GM12878 (cell line): ENCODE data around the gene C5AR2. TPM values are rescaled to one million over a fixed set of nuclear protein-coding genes. Genes with fewer than 3 reads are reported as not detected.

Experiments
- ATAC-seq: fragments of 200-7000 bp; cut with Tn5 transposase; 3 replicates; pipeline ENCODE4 v1.9.1; 2020; ENCODE audit warnings: mild to moderate bottlenecking, moderate library complexity
- BruUV-seq: library from RNA; stranded (reverse); fragments of 400-500 nt; replicated peaks from 2 replicates; lab custom pipeline; 2021; lab: Mats Ljungman, UMichigan
- CTCF ChIA-PET: fragments of 300-600 bp; sonication (Branson Sonifier 250); formaldehyde crosslinking; extraction: SDS; loops from one replicate; lab custom pipeline; 2021; ENCODE audit warnings: inconsistent platforms; lab: Yijun Ruan, JAX
- POLR2A ChIA-PET: fragments of 350-600 bp; formaldehyde crosslinking; extraction: SDS; loops from one replicate; lab custom pipeline; 2021; ENCODE audit warnings: inconsistent platforms; lab: Charles Lee
- RAD21 ChIA-PET: fragments of 300-600 bp; sonication (Branson Sonifier 250); formaldehyde crosslinking; loops from one replicate; lab custom pipeline; 2023; ENCODE audit warnings: antibody characterized with exemption; ENCODE audit not compliant: unreplicated experiment; lab: Charles Lee
- SMC1A ChIA-PET: fragments of 300-600 bp; sonication (Branson Sonifier 250); formaldehyde crosslinking; loops from one replicate; lab custom pipeline; 2023; ENCODE audit not compliant: unreplicated experiment, uncharacterized antibody; lab: Charles Lee
- DNase-seq: peaks from one replicate; pipeline ENCODE4 v3.0.0-alpha.2; 2011; ENCODE audit warnings: low read depth, low spot score
- FAIRE-seq: peaks from 3 replicates; lab custom pipeline; 2011; peaks lifted over from hg19 to GRCh38; lab: Jason Lieb, UNC
- H2AFZ ChIP-seq: 2 replicates; pipeline ENCODE4 v1.6.0; 2011; ENCODE audit warnings: low read depth, low read length, control low read depth; ENCODE audit not compliant: control insufficient read depth
- H3K27ac ChIP-seq: 2 replicates; pipeline ENCODE4 v1.5.1; 2011; ENCODE audit warnings: control low read depth; ENCODE audit not compliant: control insufficient read depth, insufficient read depth
- H3K27me3 ChIP-seq, 2 experiments: replicated peaks in 1 of 2; 2 replicates each; pipeline versions ENCODE4 v1.6.0 to v1.6.1; 2011; ENCODE audit warnings: low read length in 1 of 2; ENCODE audit not compliant: control insufficient read depth in 2 of 2, insufficient read depth in 2 of 2
- H3K36me3 ChIP-seq, 2 experiments: 2 replicates each; pipeline ENCODE4 v1.5.1; 2011; ENCODE audit warnings: low read length in 1 of 2; ENCODE audit not compliant: control insufficient read depth in 2 of 2, insufficient read depth in 2 of 2
- H3K4me1 ChIP-seq: 2 replicates; pipeline ENCODE4 v1.6.1; 2011; ENCODE audit warnings: mild to moderate bottlenecking, low read length, moderate library complexity, mixed read lengths; ENCODE audit not compliant: control insufficient read depth, insufficient read depth
- H3K4me2 ChIP-seq: 2 replicates; pipeline ENCODE4 v1.6.0; 2011; ENCODE audit warnings: control low read depth; ENCODE audit not compliant: control insufficient read depth, insufficient read depth
- H3K4me3 ChIP-seq: fragments of 200-600 bp; sonication (generic); 2 replicates; pipeline ENCODE4 v1.5.1; 2016
- H3K79me2 ChIP-seq: 2 replicates; pipeline ENCODE4 v1.6.0; 2011; ENCODE audit warnings: low read length; ENCODE audit not compliant: control insufficient read depth, insufficient read depth
- H3K9ac ChIP-seq: 2 replicates; pipeline ENCODE4 v1.8.0; 2011; ENCODE audit warnings: low read length, control low read depth, mixed read lengths; ENCODE audit not compliant: control insufficient read depth, insufficient read depth
- H3K9me3 ChIP-seq: replicated peaks from 3 replicates; pipeline ENCODE4 v1.5.1; 2011; ENCODE audit warnings: mild to moderate bottlenecking, low read length; ENCODE audit not compliant: control insufficient read depth, insufficient read depth
- H4K20me1 ChIP-seq: 2 replicates; pipeline ENCODE4 v1.6.0; 2011; ENCODE audit not compliant: control insufficient read depth, insufficient read depth
- CBFB ChIP-seq: IDR thresholded peaks from 2 replicates; pipeline ENCODE4 v1.6.1; 2016; ENCODE audit warnings: antibody characterized with exemption, low read depth
- IKZF1 ChIP-seq: fragments of 450-650 bp; conservative IDR thresholded peaks from 2 replicates; pipeline ENCODE4 v1.6.1; 2017; ENCODE audit warnings: antibody characterized with exemption, mild to moderate bottlenecking
- REST ChIP-seq: IDR thresholded peaks from 2 replicates; pipeline ENCODE4 v1.6.1; 2012; ENCODE audit warnings: mild to moderate bottlenecking, low read depth, low read length
- SP1 ChIP-seq: IDR thresholded peaks from one replicate; pipeline ENCODE4 v1.6.1; 2011; ENCODE audit warnings: low read depth, low read length
- STAT1 ChIP-seq: fragments of 450-650 bp; conservative IDR thresholded peaks from 2 replicates; pipeline ENCODE4 v1.6.1; 2014; ENCODE audit warnings: antibody characterized with exemption, mild to moderate bottlenecking
- TCF7 ChIP-seq: IDR thresholded peaks from 2 replicates; pipeline ENCODE4 v1.6.1; 2014; ENCODE audit warnings: antibody characterized with exemption, borderline replicate concordance
- ZBED1 ChIP-seq: IDR thresholded peaks from 2 replicates; pipeline ENCODE4 v1.6.1; 2016; ENCODE audit warnings: borderline replicate concordance
- ZNF24 ChIP-seq: fragments of 450-650 bp; IDR thresholded peaks from 2 replicates; pipeline ENCODE4 v1.6.1; 2017; ENCODE audit warnings: antibody characterized with exemption, mild to moderate bottlenecking
- ZNF592 ChIP-seq: fragments of 450-650 bp; IDR thresholded peaks from 2 replicates; pipeline ENCODE4 v1.6.1; 2017; ENCODE audit warnings: mild to moderate bottlenecking, moderate library complexity
- WGBS: methylation state at CpG from one replicate; pipeline ENCODE4 v1.1.6; 2016; ENCODE audit warnings: low lambda C conversion rate; ENCODE audit not compliant: insufficient replicate concordance, insufficient coverage; ENCODE audit errors: missing lambda C conversion rate; 5-methylcytosine and 5-hydroxymethylcytosine counted together
- in situ Hi-C: fragments of 300-500 bp; cut with MboI; formaldehyde crosslinking; loops from 9 replicates; pipeline ENCODE4 v1.14.3; 2018; ENCODE audit warnings: mixed read lengths
- intact Hi-C: fragments of 100-400 bp; cut with micrococcal nuclease; formaldehyde crosslinking; loops from one replicate; pipeline ENCODE4 v1.14.2; 2022; ENCODE audit not compliant: unreplicated experiment
- polyA plus RNA-seq, 11 experiments: library from polyadenylated mRNA; depleted of rRNA in 4 of 11; unstranded in 6 of 11; stranded (reverse) in 5 of 11; fragments of >200 nt; fragmentation: Nextera tagmentation in 4 of 11; fragmentation: Illumina TruSeq in 1 of 11; extraction: Ambion mirVana in 4 of 11; extraction: Trizol in 1 of 11; gene quantifications; 1 replicate in 1 of 11; 2 replicates in 10 of 11; pipeline versions ENCODE4 v1.2.1 to v1.2.3, GENCODE V29; 2011 to 2016; ENCODE audit warnings: inconsistent platforms in 2 of 11, missing spikeins in 2 of 11, low read depth in 1 of 11
- total RNA-seq, 4 experiments: library from RNA; depleted of rRNA in 3 of 4; stranded (reverse); fragments of >200 nt in 3 of 4; fragmentation: Illumina TruSeq in 1 of 4; extraction: Trizol in 1 of 4; gene quantifications; 2 replicates each; pipeline versions ENCODE4 v1.2.1 to v1.2.3, GENCODE V29; 2013 to 2021

C5AR2 gene
- total and polyA plus RNA-seq, 10 of the 15 experiments (the other 5 are each of a cell fraction or from before 2014, with no cell fraction given): 0.01 TPM; not detected in 9

GRCh38 chr19:47375694-47376588 is 44.0 kb downstream of the C5AR2 start:
- H3K27me3 ChIP-seq: no peaks in the 10 kb centered on the region
- no peak overlapping the region for H3K4me2 ChIP-seq
- no peak overlapping the region for H3K9ac ChIP-seq
- DNase-seq (no peak), FAIRE-seq (no peak), ATAC-seq (no peak)
- CTCF ChIA-PET: no interaction called here
- BruUV-seq: no TSS peak
- RAD21 ChIA-PET: no interaction called here
- intact Hi-C loops: no loop called here
- no peaks in the 10 kb centered on the region for H3K79me2 ChIP-seq
- in situ Hi-C loops: no loop called here
- H3K4me3 ChIP-seq: no peak overlapping the region
- no peaks in the 10 kb centered on the region for H3K9me3 ChIP-seq
- over 99% methylated on average over 29 of the region's 30 CpGs for WGBS
- H3K4me1 ChIP-seq: no peaks in the 10 kb centered on the region
- no peak overlapping the region for H3K27ac ChIP-seq
- peaks cover 9 to 42% of the 10 kb centered on the region in 2 experiments; a peak in 3 of 4 replicates for H3K36me3 ChIP-seq
- no peak overlapping the region for H2AFZ ChIP-seq
- H4K20me1 ChIP-seq: no peaks in the 10 kb centered on the region
- SMC1A ChIA-PET: no interaction called here
- TF ChIP-seq STAT1 (no peak), ZNF24 (no peak), IKZF1 (no peak), ZBED1 (no peak), ZNF592 (no peak), REST (no peak), SP1 (no peak), CBFB (no peak), TCF7 (no peak)
- POLR2A ChIA-PET: no interaction called here
